HG03575 (cell line): Measurements from ENCODE around the gene DGKZ.

Experiments used
- ATAC-seq: cut with Tn5 transposase; IDR thresholded peaks from one replicate; pipeline ENCODE4 v1.9.1; 2021; ENCODE audit not compliant: unreplicated experiment, insufficient number of reproducible peaks, low FRiP score; ENCODE audit errors: extremely low read depth

DGKZ gene

DNA sequence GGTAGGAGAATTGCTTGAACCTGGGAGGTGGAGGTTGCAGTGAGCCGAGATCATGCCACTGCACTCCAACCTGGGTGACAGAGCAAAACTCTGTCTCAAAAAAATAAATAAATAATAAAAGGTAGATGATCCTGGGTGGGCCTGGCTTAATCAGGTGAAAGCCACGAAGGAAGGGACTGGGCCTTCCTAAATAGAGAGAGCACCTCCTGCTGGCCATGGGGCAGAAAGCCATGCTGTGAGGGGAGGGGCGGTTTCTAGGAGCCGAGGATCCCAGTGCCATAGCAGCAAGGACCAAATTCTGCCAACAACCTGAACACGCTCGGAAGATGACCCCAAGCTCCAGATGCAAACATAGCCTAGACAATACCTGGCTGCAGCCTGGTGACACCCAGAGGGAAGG, 24.5 kb upstream of the DGKZ start:
- no peak for ATAC-seq

DNA sequence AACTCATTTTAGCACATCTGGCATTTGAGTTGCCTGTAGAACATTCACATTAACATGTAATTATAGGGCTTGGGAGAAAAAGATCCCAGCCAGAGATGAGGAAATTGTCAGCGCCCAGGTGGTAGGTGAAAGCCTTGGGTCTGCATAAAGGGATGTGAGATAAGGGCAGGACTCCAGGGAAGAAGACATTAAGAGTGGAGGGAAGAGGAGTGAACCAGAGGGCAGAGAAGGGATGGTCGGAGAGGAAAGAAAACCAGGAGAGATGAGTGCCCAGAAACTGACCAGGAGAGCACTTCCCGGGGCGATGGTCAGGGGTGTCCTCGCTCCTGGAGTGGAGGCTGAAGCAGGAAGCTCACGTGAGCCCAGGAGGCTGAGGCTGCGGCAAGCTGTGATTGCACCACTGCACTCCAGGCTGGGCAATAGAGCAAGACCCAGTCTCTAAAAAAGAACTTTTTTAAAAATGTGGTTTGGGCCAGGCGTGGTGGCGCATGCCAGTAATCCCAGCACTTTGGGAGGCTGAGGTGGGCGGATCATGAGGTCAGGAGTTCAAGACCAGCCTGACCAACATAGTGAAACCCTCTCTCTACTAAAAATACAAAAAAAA, 20.3 kb upstream of the DGKZ start:
- ATAC-seq = no peak

DNA sequence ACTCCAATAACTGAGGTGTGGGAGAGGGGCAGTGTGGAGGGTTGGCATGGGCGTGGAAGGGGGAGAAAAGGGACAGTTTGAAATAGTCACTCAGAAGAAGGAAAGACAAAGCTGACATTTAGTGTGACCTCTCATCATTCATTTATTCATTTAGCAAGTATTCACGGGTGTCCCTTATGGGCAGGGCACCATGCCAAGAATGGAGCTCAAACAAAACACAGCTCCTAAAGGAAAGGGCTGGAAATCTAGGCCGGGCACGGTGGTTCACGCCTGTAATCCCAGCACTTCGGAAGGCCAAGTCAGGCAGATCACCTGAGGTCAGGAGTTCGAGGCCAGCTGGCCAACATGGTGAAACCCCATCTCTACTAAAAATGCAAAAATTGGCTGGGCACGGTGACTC, 19.4 kb upstream of the DGKZ start:
- ATAC-seq = no peak

DNA sequence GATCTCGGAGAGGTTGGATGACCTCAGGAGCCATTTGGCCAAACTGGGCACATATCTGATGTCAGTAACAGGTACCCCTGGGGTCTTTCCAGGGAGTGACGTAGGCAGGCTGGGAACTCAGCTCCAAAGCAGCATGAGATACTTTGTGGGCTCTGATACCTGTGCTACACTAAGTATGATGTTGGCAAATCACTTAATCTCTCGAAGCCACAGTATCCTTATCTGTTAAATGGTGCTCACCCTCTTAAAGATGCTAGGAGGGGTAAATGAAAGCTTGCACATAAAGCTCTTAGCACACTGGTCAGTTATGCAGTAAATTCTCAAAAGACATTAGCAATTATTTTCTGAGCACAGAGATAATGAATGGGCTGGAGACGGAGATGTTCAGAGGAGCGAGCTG, 17.1 kb upstream of the DGKZ start:
- no peak for ATAC-seq

DNA sequence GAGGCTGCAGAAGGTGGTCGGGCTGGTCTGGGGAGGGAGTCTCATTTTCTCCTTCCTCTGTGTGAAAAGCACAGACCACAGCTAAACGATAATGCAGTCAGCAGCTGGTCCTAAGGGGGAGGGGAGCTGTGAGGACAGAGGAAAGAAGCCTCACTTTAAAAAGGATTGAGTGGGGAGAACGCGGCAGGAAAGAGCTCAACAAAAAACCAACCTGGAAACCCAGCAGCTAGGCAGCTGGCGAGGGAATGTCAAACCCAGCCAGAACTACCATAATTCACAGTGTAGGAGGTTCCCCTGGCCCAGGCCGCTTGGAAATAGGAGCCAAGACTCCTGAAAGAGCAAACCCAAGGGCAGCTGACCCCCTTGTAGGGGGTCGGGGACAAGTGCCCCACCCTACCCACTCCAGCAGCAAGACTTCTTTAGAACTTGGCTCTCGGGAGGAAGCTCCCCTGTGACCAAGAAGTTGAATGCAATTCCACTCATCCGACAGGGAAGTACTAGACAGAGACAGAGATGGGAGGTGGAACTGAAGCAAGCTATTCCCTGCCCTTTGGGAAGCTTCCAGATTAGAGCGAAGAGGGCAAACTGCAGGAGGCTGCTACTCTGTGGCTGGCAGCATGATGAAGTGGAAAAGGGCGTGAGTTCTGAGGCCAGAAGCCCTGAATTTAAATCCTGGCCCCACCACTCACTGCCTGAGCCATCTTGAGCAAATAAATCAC, 16.5 kb upstream of the DGKZ start:
- no peak for ATAC-seq

DNA sequence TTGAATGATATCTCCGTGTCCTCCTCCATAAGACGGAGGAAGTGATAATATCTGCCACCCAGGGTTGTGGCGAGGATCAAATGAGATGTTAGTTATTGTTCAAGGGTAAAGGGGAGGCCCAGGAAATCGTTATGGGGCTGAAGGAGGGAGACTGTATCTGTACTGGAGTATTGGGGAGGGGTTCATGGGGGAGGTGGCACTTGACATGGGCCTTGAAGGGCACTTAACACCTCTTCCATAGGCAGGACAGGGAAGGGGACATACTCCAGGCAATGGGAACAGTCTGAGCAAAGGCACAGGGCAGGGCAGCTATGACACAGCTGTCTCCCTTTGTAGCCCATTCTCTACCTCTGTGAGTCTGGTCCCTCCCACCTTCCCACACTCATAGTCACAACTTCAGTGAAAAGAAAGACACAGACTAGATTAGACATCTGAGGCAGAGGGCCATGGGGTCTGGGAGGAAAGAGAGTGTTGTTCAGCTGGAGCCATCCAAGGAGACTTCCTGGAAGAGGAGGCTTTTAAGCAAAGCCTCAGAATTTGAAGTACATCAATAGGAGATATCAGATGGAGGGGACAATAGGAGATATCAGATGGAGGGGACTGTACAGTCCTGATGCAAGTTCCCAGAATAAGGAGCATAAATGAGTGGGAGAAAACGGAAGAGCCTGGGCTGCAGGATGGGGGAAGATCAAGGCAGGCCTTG, 15.8 kb upstream of the DGKZ start:
- no peak for ATAC-seq

DNA sequence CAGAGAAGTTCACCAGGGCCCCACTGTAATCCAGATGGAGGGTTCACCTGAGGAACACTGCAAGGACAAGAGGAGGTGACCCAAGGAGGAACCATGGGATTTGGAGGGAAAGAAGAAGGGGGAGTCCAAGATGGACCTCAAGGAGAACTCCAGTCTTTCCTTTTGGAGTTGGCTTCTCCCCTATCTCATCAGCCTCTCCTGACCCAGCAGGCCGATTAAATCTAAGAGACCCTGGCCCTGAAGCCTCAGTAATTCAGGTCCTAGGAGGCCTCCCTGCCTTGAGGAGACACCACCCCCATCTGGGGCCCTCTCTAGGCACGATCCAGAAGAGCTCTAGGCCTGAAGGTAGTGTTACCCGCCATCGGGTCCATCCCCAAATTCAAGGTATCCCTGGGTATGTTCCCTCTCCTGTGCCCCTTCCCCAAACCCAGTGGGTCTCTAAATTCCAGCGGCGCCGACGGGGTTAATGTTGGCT, 15.1 kb upstream of the DGKZ start:
- ATAC-seq = no peak

DNA sequence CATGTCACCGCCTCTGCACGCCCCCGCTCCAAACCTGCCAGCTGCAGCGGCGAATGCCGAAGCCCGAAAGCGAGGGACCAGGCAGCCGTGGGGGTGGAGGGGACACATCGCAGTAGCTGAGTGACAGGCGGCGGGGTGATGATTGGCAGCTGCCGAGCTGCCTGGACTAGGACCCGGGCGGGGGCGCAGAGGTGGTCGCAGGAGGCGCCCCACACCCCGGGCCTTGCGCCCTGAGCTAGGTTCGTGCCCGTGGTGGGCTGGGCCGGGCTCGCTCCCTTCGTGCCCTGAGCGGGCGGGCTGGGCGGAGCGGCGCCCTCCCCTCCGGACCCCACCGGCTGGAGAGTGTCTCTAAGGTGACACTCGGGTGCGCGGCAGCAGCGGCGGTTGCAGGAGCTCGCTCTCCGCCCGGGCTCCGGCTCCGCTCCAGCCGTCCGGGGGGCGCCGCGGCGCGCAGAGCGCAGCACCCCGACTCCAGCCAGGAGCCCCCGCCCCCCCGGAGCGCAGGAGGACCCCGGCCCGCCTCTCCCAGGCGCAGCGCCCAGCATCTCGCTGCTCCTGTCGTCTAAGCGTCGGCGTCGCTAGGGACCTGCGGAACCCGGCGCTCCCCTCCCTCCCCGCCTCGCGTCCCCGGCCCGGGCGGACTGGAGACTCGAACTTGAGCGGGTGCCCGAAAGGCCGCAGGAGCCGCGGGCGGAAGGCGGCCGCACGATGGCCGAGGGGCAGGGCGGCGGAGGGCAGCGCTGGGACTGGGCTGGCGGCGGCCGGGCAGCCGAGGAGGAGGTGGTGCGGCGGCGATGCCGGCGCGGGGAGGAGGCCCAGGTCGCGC, 14.5 kb upstream of the DGKZ start:
- no peak for ATAC-seq

DNA sequence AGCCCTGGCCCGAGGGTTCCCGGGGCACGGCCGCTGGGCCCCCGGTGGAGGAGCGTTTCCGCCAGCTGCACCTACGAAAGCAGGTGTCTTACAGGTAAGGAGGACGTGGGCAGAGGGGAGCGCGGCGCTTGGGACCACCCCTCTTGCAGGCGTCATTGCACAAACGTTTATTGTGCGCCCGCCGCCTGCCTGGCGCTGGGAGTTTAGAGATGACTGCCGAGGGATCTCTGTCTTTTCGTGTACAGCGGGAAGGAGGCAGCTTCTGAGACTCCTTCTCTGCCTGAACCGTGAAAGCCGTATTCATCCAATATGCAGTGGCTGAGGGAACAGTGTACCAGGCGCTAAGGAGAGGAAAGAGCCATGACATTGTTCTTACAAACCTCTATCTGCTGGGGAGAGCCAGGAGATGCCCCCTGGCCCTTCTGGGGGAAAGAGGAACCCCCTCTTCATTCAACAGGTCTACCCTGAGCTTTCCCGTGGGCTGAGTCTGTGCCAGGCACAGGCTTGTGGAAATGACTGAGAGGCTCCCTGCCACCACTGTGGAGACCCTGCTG, 13.8 kb upstream of the DGKZ start:
- no peak for ATAC-seq

DNA sequence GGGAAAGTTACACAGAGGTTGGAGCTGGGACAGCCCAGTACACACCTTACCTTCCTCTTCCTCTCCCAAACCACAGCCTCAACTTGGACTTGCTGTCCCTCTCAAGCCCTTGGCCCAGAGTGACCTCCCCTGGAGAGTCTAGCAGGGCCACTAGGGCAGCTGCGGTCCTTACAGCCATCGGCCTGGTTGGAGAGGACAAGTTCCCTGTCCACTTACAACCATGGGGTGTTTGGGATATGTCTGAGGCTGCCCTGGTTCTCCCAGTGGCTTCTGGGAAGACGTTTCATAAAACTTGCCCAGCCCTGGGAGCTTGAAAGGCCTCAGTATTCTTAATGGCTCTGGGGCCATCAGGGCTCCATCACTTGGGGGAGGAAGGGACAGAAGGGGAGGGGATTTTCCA, 13.1 kb upstream of the DGKZ start:
- ATAC-seq = no peak

DNA sequence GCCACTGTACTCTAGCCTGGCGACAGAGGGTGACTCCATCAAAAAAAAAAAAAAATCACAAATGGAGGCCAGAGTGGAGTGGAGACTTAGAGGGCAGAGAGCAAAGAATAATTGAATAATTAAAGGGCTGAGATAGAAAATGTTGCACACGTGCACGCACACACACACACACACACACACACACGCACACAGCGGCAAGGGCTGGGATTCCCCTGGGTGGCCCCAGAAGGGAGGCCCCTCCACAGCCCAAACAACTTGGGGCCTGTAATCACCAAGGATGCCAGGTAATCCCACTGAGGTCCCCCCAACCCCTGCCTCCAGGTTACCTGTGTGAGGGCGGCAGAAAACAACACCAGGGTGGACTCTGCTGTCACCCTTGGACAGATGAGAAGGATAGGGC, 12.0 kb upstream of the DGKZ start:
- no peak for ATAC-seq

DNA sequence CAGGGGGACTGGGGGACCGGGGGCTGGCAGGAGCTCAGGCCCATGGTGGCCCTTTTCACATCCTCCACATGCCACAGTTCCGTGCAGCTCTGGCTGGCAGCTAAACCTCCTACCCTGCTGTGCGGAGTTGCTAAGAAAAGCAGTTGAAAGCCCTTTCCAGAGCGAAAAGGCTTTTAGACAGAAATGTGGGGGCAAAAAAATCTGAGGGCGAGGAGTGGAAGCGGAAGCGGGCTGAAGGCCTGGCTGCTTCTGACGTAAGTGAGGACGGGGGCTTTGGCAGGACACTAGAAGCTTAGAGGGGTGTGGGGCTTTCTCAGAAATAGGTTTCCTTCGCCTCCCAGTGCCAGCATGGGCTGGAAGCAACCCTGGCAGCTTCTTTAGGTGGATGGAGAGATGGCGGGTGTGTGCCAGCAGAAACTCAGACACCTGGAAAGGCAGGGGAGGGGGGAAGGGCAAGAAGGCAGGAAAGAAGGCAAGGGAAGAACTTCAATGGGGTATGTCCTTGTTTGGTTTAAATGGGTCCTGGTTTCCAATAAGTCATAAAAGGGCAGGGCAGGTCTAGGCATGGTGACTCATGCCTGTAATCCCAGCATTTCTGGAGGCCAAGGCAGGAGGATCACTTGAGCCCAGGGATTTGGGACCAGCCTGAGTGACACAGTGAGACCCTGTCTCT, 11.2 kb upstream of the DGKZ start:
- ATAC-seq = no peak

DNA sequence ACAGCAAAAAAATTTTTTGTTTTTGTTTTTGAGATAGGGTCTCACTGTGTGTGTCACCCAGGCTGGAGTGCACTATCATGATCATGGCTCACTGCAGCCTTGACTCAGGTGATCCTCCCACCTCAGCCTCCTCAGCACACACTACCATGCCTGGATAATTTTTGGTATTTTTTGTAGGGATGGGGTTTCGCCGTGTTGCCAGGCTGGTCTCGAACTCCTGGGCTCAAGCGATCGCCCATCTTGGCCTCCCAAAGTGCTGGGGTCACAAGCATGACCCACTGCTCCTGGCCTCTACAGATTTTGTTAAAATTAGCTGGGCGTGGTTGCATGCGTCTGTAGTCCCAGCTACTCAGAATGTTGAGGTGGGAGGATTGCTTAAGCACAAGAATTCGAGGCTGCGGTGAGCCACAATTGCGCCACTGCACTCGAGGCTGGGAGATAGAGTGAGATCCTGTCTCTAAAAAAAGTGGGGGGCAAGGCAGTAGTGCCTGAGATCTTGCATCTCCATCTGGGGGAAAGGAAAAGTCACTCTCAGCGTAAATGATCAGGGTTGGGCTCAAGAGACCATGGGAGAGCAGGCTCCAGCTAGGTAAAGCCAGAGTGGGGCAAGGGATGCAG, 10.6 kb upstream of the DGKZ start:
- ATAC-seq = no peak

DNA sequence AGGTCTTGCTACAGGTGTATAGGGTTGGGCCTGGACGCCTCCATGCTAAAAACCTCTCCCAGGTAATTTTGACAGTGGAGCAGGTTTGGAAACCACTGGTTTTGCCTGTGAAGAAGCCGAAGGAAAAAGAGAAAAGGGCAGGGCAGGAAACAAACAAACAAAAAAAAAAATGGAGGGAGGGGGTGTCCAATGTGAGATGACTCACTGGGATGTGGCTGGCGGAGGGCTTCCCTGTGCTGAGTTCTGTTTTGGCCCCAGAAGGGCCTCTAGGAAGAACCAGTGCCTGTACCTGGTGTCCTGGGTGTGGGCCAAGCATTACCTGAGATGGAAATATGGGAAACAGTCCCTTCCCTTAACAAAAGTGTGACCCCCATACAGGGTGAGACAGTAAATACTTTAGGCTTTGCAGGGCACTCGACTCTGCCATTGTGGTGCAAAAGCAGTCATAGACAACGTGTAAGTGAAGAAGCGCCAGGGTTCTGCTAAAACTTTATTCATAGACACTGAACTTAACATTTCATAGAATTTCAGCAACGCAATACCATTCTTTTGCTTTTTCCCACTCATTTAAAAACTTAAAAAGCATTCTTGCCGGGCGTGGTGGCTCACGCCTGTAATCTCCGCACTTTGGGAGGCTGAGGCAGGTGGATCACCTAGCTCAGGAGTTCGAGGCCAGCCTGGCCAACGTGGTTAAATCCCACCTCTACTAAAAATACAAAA, 9.5 kb upstream of the DGKZ start:
- ATAC-seq = no peak

DNA sequence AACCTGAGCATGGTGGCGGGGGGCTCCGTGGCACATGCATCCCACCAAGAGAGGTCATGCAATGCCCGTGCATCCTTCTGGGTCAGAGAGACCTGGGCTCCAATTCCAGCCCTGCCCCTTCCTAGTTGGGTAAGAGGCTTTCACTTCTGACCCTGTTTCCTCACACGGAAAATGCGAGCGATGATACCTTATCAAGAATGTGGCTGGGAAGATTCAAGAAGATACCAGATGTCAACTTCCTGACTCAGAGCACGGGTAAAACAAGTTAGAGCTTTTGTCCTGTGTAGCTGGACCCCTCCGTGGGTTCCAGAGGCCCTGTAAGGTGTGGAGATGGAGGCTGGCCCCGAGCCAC, 8.7 kb upstream of the DGKZ start:
- ATAC-seq = no peak

DNA sequence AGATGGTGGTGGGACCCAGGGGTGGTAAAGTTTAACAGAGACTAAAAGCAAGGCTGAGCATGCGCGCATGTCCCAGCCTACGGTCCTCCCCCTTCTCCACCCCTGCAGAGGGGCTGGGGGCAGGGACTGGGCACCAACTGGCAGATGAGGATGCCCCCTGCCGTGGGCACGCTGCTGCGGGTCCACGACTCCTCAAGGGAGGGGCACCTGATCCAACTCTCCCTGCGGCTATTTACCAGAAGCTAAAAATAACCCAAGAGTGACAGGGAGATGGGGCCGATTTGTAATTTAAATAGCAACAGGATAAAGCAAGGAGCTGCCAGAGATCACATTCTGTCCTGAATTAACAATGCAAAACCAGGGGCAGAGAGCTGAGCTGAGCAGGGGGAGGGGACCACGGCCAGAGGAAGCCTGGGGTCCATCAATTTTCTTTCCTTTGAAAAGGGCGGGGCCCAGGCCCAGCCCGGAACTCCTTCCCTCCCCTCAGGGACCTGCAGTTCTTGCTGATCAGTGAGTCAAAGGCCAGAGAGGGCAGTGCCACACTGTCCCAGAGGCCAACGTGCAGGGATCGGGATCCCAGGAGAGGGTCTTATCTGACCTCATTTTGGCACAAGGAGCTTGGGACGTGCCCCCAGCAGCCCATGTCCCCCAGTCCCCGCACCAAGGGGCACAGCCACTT, 8.1 kb upstream of the DGKZ start:
- no peak for ATAC-seq

DNA sequence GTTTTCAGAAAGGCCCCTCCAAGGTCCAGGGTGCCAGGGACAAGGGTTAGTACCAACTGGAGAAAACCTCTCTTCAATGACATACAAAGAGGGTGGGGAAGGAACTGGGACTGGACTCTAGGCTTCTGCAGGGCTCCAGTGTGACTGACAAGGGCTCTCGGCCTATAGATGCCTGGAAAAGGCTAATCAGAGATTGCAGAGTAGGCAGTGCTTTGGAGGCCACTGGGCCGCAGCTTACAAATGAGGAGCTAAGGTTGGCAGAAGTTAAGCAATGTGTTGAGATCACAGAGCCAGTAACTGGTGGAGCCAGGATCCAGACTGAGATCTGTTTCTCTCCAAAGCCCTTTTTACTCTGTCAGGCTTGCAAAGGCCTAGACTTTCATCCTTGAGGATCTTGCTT, 7.4 kb upstream of the DGKZ start:
- no peak for ATAC-seq
